NCI-H1436 treated with DMSO at 0.1 percent for 48 hours (cell line): ENCODE data around the gene APOF.
"Not testable (repeated sequence)": the region's sequence is repeated elsewhere in the genome, so short reads cannot be mapped to it uniquely, and the experiment has no call there.

Experiments used
- DNase-seq: peaks from one replicate; lab custom pipeline; 2025; lab: John Stamatoyannopoulos, UW

The APOF gene

GRCh38 chr12:56366948-56367347 is 4.3 kb upstream of the APOF start:
- no peak for DNase-seq

- no peak for DNase-seq
Measured at GRCh38 chr12:56361487-56362129, 1.0 kb downstream of the APOF start.

GRCh38 chr12:56359851-56360767 is 2.5 kb downstream of the APOF start, which contains the start of gene STAT2:
Gene STAT2 (minus strand): TSS chr12:56360107. CDS start chr12:56356571, 3,536 bp downstream.
- DNase-seq = peak; percentile 98

- DNase-seq = no peak
Measured at GRCh38 chr12:56358836-56359532, 3.7 kb downstream of the APOF start.

GRCh38 chr12:56351325-56351724 is 11.3 kb downstream of the APOF start:
- DNase-seq = no peak

GRCh38 chr12:56350662-56351061 is 12.0 kb downstream of the APOF start:
- DNase-seq = no peak

- DNase-seq = no peak
Measured at GRCh38 chr12:56348776-56349175, 13.9 kb downstream of the APOF start.

- DNase-seq = not testable (repeated sequence)
Measured at GRCh38 chr12:56347255-56347654, 15.4 kb downstream of the APOF start.

GRCh38 chr12:56346675-56347074 is 16.0 kb downstream of the APOF start:
- no peak for DNase-seq

- not testable (repeated sequence) for DNase-seq
Measured at GRCh38 chr12:56342290-56342689, 20.4 kb downstream of the APOF start.

- DNase-seq = no peak
Measured at GRCh38 chr12:56341616-56342015, 21.0 kb downstream of the APOF start.

GRCh38 chr12:56339158-56339422 is 23.6 kb downstream of the APOF start:
- no peak for DNase-seq

- no peak for DNase-seq
Measured at GRCh38 chr12:56338308-56339157, 24.1 kb downstream of the APOF start, which contains the start of gene IL23A. Gene IL23A (plus strand): TSS chr12:56338884. CDS start chr12:56339045, 161 bp downstream.

- no peak for DNase-seq
Measured at GRCh38 chr12:56337753-56338251, 24.9 kb downstream of the APOF start.

- no peak for DNase-seq
Measured at GRCh38 chr12:56336361-56337167, 26.1 kb downstream of the APOF start.

- DNase-seq = not testable (repeated sequence)
Measured at GRCh38 chr12:56335527-56335926, 27.1 kb downstream of the APOF start.

- DNase-seq = no peak
Measured at GRCh38 chr12:56334490-56334793, 28.2 kb downstream of the APOF start.

GRCh38 chr12:56333679-56334489 is 28.8 kb downstream of the APOF start, which contains the start of gene PAN2:
Gene PAN2 (minus strand): TSS chr12:56334000. CDS start chr12:56333094, 906 bp downstream.
- peak; percentile 83 for DNase-seq

- no peak for DNase-seq
Measured at GRCh38 chr12:56333197-56333678, 29.4 kb downstream of the APOF start.
